Gastrocnemius medialis (tissue), 4 donors: ENCODE results near the gene RFK. TPM values are rescaled to one million over a fixed set of nuclear protein-coding genes. Genes with fewer than 3 reads are reported as not detected.

ENCODE experiments used
- ATAC-seq, 2 donors: fragments of 150-250 bp; one replicate each; pipeline ENCODE4 v1.9.1; 2016
- DNase-seq, 2 donors: peaks; one replicate each; pipeline ENCODE4 v3.0.0-alpha.2; 2019
- H3K27ac ChIP-seq, 4 donors: fragments of 200-600 bp; sonication (generic); 1 replicate in 1 of 4; 2 replicates in 3 of 4; pipeline ENCODE4 v1.5.1; 2016 to 2018; ENCODE audit warnings: mild to moderate bottlenecking in 2 of 4, moderate library complexity in 1 of 4
- H3K27me3 ChIP-seq, 3 donors: fragments of 200-600 bp; sonication (generic) in 2 of 3; 1 replicate in 1 of 3; 2 replicates in 2 of 3; pipeline versions ENCODE4 v1.5.1 to v1.6.0; 2016 to 2019; ENCODE audit warnings: mild to moderate bottlenecking in 1 of 3, moderate library complexity in 1 of 3
- H3K36me3 ChIP-seq, 2 donors: fragments of 200-600 bp; sonication (generic) in 1 of 2; one replicate each; pipeline ENCODE4 v1.5.1; 2017 to 2018
- H3K4me1 ChIP-seq, 2 donors: fragments of 200-600 bp; sonication (generic) in 1 of 2; one replicate each; pipeline ENCODE4 v1.5.1; 2016 to 2017; ENCODE audit warnings: mild to moderate bottlenecking in 2 of 2
- H3K4me3 ChIP-seq, 4 donors: fragments of 200-600 bp; sonication (generic) in 3 of 4; 1 replicate in 1 of 4; 2 replicates in 3 of 4; pipeline ENCODE4 v1.5.1; 2016 to 2019; ENCODE audit warnings: mild to moderate bottlenecking in 2 of 4
- H3K9me3 ChIP-seq, 3 donors: fragments of 200-600 bp; sonication (generic) in 2 of 3; 1 replicate in 1 of 3; 2 replicates in 2 of 3; pipeline ENCODE4 v1.5.1; 2016 to 2019
- CTCF ChIP-seq, 5 experiments: fragments of 450-650 bp in 3 of 5; fragments of 200-600 bp in 2 of 5; sonication (generic) in 2 of 5; IDR thresholded peaks in 4 of 5; conservative IDR thresholded peaks in 1 of 5; 1 replicate in 4 of 5; 2 replicates in 1 of 5; pipeline ENCODE4 v1.5.1; 2016 to 2019; ENCODE audit warnings: antibody characterized with exemption in 5 of 5, mild to moderate bottlenecking in 3 of 5, moderate library complexity in 3 of 5
- POLR2A ChIP-seq, 2 donors: fragments of 450-650 bp; IDR thresholded peaks; one replicate each; pipeline ENCODE4 v1.6.1; 2017; ENCODE audit warnings: antibody characterized with exemption in 2 of 2, mild to moderate bottlenecking in 2 of 2, moderate library complexity in 2 of 2
- in situ Hi-C, 4 donors: fragments of 200-750 bp; cut with MboI; loops; one replicate each; pipeline versions ENCODE4 v1.15.0 to v1.8.0; 2017; ENCODE audit warnings: low sequenced_read_pairs in 4 of 4
- intact Hi-C: fragments of 100-400 bp; cut with DNase I; formaldehyde crosslinking; loops from one replicate; pipeline ENCODE4 v1.15.1; 2023; ENCODE audit warnings: low total_unique reads
- total RNA-seq, 4 donors: library from RNA; depleted of rRNA; stranded (reverse); fragments of >200 nt; gene quantifications; one replicate each; pipeline versions ENCODE4 v1.1.0 to v1.2.3, GENCODE V29; 2016

The RFK gene
- total RNA-seq, 4 donors from 2014 or later, result 13.2 to 33.6 (median 25.6) TPM

DNA sequence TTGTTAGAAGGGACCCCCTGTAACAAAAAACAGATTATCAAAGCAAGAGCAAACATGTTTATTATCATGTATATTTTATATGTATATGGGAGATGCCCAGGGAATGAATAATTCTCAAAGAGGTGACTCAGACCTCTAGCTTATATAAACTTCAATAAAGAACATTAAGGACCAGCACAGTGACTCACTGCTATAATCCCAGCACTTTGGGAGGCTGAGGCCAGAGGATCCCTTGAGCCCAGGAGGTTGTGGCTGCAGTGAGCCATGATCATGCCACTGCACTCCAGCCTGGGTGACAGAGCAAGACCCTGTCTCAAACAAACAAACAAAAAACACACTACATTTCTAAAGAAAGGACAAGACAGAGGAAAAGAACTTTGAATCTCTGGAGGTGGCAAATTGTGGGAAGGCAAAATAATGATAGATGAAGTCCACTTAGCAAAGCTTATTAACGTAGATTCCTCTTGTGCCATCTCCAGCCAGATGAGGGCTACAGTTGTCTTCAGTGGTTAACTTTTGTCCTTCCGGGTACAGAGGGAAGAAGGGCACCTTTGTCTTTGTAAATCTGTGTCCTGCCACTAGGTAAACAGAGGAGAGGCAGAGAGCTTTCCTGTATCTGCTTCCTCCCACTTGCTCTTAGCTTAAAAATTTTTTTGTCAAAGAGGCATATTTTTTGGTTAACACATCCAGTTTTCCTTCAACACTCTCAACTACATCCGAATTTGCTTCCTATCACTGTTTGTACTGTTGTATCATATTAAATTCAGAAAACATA lies 7.5 kb upstream of the RFK start:
- intact Hi-C loops (no loop called here), in situ Hi-C loops (no loop called here)
- ATAC-seq, result no peak

DNA sequence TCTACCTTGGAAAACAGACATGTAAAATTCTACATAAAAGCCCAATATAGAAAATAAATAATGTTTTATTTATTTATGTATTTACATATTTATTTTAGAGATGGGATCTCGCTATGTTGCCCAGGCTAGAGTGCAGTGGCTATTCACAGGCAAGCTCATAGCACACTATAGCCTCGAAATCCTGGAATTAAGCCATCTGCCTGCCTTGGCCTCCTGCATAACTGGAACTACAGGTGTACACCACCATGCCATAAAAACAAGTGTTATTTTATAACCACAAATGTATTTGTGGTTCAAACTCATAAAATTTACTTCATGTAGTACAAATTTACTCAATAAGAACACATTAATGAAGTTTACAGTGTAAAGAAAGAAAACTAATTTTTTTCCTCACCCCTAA lies 7.0 kb upstream of the RFK start:
- Histone ChIP-seq H3K27ac (no peak overlapping the region), H3K4me3 (no peak overlapping the region), H3K27me3 (no peaks in the 10 kb centered on the region), H3K4me1 (no peaks in the 10 kb centered on the region), H3K9me3 (no peaks in the 10 kb centered on the region), H3K36me3 (no peaks in the 10 kb centered on the region)
- no peak for TF ChIP-seq POLR2A (IDR thresholded peaks at IDR 0.05)
- no peak for TF ChIP-seq CTCF (IDR thresholded peaks at IDR 0.05 in 4 of 5, conservative IDR thresholded peaks at IDR 0.05 in 1 of 5)
- DNase-seq (no peak), ATAC-seq (no peak)
- in situ Hi-C loops, result no loop called here
- intact Hi-C loops, result no loop called here

More for the DNA sequence above, 7.5 kb upstream of the RFK start:
- TF ChIP-seq CTCF (IDR thresholded peaks at IDR 0.05 in 4 of 5, conservative IDR thresholded peaks at IDR 0.05 in 1 of 5), result no peak
- no peak for TF ChIP-seq POLR2A (IDR thresholded peaks at IDR 0.05)
- Histone ChIP-seq H3K4me1 (no peaks in the 10 kb centered on the region), H3K27ac (no peak overlapping the region), H3K9me3 (no peaks in the 10 kb centered on the region), H3K36me3 (no peaks in the 10 kb centered on the region), H3K4me3 (no peak overlapping the region), H3K27me3 (no peaks in the 10 kb centered on the region)
- DNase-seq, result no peak

DNA sequence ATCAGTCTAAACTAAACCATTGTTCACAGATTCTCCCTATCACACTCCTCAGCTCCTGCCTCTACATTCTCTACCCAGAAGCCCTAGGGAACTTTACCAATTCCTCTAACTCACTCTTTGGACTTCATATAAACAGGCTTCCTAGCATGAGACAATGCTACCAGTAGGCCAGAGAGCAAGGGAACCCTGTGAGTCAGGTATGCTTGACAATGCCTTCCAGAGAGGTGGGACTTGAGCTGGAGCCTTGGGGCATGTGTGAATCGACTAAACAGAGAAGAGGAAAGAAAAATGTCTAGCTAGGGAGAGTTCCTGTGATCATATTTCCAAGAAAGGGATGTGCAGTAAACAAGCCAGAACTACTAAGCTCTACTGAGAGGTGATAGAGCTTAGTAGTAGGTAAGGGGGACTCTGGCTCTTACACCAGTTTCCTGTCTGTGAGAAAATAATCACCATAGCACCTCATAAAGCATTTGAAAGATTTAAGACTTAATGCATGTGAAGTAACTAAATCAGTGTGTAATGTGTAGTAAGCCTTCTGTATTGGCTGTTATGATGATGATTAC lies 6.4 kb upstream of the RFK start:
- no peak for ATAC-seq
- peaks cover 0 to 3% of the 10 kb centered on the region in 2 donors for H3K4me1 ChIP-seq
- H3K36me3 ChIP-seq, result no peaks in the 10 kb centered on the region
- no peaks in the 10 kb centered on the region for H3K27me3 ChIP-seq
- H3K9me3 ChIP-seq, result no peaks in the 10 kb centered on the region
- no peak for TF ChIP-seq CTCF (IDR thresholded peaks at IDR 0.05 in 4 of 5, conservative IDR thresholded peaks at IDR 0.05 in 1 of 5)
- no peak for TF ChIP-seq POLR2A (IDR thresholded peaks at IDR 0.05)
- H3K4me3 ChIP-seq, result no peak overlapping the region
- DNase-seq, result no peak
- in situ Hi-C loops, result no loop called here
- no peak overlapping the region for H3K27ac ChIP-seq
- intact Hi-C loops, result no loop called here

DNA sequence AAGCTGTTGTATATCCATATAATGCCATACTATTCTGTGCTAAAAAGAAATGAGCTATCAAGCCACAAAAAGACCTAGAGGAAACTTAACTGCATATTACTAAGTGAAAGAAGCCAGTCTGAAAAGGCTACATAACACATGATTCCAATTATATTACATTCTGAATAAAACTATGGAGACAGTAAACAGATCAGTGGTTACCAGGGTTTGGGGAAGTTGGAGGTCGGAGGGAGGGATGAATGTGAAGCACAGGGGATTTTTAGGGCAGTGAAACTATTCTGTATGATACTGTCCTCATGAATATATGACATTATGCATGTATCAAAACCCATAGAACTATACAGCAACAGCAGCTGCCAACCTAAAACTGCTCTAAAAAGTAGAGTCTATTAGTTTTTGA lies 5.6 kb upstream of the RFK start:
- no peaks in the 10 kb centered on the region for H3K9me3 ChIP-seq
- DNase-seq (no peak), ATAC-seq (no peak)
- intact Hi-C loops, result loop anchor here (10.0 kb wide), 1 partner anchor 1315 kb away; the partner anchor contains the start of genes NMRK1 and OSTF1
- in situ Hi-C loops, result loop anchor here in 2 of 4 donors (10.0 to 25.0 kb wide), 2 partner anchors 755 to 762 kb away; no protein-coding TSS in a partner anchor
- H3K36me3 ChIP-seq, result no peaks in the 10 kb centered on the region
- no peak overlapping the region for H3K27ac ChIP-seq
- TF ChIP-seq CTCF (IDR thresholded peaks at IDR 0.05 in 4 of 5, conservative IDR thresholded peaks at IDR 0.05 in 1 of 5), result no peak
- TF ChIP-seq POLR2A (IDR thresholded peaks at IDR 0.05), result no peak
- H3K4me3 ChIP-seq, result no peak overlapping the region
- H3K4me1 ChIP-seq, result peaks cover 6 to 9% of the 10 kb centered on the region in 2 donors
- no peaks in the 10 kb centered on the region for H3K27me3 ChIP-seq
